Activated CD8-positive, alpha-beta memory T cell treated with anti-CD3 and anti-CD28 coated beads for 36 hours (primary cell): ENCODE measurements around the gene POFUT2. TPM values are rescaled to one million over a fixed set of nuclear protein-coding genes. Genes with fewer than 3 reads are reported as not detected.

Experiments
- CTCF ChIA-PET: fragments of 350-600 bp; sonication (Branson Sonifier 250); formaldehyde crosslinking; loops from one replicate; lab custom pipeline; 2021; ENCODE audit warnings: antibody characterized with exemption; lab: Charles Lee
- POLR2A ChIA-PET: fragments of 350-600 bp; sonication (Branson Sonifier 250); formaldehyde crosslinking; loops from one replicate; lab custom pipeline; 2021; ENCODE audit warnings: antibody characterized with exemption; lab: Charles Lee
- total RNA-seq, 2 experiments: library from RNA; stranded (reverse); gene quantifications; one replicate each; pipeline ENCODE4 v1.2.3, GENCODE V29; 2021

Gene POFUT2
- total RNA-seq, 2 experiments from 2014 or later = 13.2 to 13.4 TPM

DNA sequence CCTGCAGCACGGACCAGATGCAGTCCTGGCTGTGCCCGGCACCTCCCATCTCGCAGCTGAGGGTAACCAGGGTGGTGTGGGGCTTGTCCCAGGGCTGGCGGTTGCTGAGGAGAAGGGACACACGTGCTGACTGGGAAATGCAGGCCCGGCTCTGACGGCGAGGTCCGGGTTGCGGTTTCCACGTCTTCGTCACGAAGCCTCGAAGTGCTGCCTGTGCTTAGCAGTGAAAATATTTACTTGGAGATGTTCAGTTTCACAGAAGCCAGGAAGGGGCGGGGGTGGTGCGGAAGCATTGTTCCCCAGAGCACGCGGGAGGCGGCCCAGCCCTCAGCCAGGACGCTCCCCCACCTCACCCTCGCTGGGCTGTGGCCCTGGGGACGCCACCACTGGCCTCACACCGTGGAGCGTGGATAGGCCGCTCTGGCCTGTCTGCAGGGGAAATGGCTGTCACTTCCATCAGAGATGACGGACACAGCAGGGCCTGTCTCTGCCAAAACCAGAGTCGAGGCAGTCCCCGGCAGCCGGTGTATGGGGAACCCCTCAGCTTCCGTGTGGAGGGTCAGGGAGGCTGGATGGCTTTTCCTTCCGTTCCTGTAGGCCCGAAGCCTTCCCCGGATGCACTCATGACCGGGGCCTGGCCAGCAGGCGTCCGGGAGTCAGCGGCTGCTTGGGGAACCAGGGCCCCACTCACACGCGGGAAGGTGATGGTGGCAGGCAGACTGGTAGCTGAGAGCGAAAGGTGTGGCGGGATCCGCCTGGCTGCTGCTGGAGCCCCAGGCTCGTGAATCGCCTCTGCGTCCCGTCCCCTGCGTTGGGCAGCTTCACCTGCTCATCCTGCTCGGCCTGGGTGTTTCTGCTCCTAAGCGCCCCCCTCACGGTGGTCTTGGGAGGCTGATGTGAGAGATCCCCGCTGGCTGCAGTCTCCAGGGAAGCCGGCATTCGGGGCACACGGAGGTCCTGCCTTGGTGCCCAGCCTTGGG is 14.7 kb upstream of the POFUT2 start:
- POLR2A ChIA-PET = no interaction called here
- CTCF ChIA-PET = no interaction called here

GRCh38 chr21:45301521-45302081 is 13.9 kb upstream of the POFUT2 start:
- CTCF ChIA-PET = no interaction called here
- POLR2A ChIA-PET = no interaction called here

- CTCF ChIA-PET = no interaction called here
- POLR2A ChIA-PET = no interaction called here
Observed at GRCh38 chr21:45300786-45301520, 13.3 kb upstream of the POFUT2 start.

DNA sequence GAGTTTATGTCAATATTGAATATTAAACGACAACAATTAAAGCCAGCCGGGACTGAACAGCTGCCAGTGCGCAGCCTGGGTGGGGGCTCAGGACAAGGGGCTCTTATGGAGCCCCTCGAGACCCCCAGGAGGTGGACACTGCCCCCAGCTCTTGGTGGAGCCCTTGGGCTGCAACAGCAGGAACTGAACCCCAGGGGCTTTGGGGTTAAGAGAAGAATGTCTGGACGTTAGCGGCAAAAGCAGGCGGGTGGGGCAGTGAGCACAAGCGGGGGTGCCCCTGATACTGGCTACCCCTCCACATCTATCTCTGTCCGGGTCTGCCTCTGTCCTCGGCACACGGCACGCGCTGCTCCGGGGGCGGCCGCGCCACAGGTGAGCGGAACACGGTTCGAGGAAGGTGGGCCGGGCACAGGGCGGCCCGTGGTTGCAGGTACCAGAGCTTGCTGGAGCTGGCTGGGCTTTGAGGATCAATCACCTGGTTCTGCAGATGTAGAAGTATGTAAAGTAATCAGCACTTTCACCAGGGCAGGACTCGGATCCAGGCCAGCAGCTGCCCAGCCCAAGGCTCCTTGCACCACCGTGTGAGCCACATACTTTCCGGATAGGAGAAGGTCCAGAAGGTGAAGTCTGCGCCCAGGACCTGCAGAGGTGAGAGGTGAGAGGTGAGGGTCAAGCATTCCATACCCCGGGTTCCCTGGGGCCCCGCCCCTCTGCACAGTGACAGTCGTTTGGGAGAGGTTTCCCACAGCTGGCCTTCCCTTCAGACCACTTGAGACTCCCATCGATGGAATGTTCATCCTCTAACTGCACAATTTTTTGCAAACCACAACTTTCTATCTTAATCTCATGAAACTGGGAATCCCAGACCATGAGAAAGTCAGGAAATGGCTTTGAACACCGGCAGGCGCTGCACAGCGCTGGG is 12.4 kb upstream of the POFUT2 start:
- POLR2A ChIA-PET = no interaction called here
- CTCF ChIA-PET = interaction anchor here (2.0 kb wide), 1 partner anchor 9 kb away, joined by 5 read pairs; no protein-coding TSS in a partner anchor

DNA sequence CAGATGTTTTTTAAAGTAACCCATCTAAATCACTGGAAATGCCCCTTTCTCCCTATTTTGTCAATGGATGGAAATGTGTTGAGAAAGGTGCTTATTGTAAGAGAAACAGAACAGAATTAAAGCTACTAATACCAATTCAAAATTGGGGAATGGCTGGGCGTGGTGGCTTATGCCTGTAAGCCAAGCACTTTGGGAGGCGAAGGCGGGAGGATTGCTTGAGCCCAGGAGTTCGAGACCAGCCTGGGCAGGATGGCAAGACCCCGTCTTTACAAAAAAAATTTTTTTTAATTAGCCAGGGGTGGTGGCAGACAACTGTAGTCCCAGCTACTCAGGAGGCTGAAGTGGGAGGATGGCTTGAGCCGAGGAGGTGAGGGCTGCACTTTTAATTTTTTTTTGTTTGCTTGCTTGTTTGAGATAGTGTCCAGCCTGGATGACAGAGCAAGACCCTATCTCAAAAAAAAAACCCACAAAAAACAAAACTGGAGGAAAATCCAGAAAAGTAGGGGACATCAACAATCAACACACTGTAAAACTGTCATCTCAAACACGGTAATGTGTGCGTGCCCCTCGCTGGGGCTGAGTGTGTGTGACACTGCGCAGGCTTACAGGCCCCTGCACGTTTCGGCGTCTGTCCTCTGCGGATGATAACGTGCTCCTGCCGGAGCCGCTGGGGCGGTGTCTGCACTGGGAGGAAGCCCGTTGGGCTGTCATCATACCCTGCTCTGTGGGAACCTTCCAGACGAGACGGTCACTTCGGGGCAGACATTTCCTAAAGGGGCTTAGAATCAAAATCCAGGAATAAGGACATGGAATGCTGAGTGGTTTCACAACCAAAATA is 11.6 kb upstream of the POFUT2 start:
- CTCF ChIA-PET = interaction anchor here (2.0 kb wide), 1 partner anchor 10 kb away, joined by 5 read pairs; no protein-coding TSS in a partner anchor
- POLR2A ChIA-PET = no interaction called here

- CTCF ChIA-PET = interaction anchor here (2.0 kb wide), 1 partner anchor 11 kb away, joined by 5 read pairs; no protein-coding TSS in a partner anchor
Observed at GRCh38 chr21:45297869-45298268, 10.2 kb upstream of the POFUT2 start.

GRCh38 chr21:45297329-45297728 is 9.6 kb upstream of the POFUT2 start:
- ChIA-PET CTCF (no interaction called here), POLR2A (no interaction called here)

More at GRCh38 chr21:45297869-45298268, 10.2 kb upstream of the POFUT2 start:
- POLR2A ChIA-PET = no interaction called here

DNA sequence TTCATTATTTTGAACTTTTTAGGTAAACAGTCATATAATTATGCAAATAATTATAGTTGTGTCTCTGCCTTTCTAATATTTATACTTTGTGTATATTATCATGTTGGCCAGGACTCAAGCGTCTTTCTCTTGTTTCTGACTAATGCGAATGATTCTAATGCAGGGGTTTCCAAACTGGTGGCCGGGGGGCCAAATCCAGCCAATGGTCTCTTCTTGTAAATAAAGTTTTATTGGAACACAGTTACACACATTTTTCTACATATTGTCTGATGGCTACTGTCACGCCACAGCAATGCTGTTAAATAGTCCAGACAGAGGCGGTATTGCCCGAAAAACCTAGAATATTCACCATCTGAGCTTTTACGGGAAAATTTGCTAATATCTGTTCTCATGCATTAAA is 8.9 kb upstream of the POFUT2 start:
- ChIA-PET CTCF (no interaction called here), POLR2A (no interaction called here)

DNA sequence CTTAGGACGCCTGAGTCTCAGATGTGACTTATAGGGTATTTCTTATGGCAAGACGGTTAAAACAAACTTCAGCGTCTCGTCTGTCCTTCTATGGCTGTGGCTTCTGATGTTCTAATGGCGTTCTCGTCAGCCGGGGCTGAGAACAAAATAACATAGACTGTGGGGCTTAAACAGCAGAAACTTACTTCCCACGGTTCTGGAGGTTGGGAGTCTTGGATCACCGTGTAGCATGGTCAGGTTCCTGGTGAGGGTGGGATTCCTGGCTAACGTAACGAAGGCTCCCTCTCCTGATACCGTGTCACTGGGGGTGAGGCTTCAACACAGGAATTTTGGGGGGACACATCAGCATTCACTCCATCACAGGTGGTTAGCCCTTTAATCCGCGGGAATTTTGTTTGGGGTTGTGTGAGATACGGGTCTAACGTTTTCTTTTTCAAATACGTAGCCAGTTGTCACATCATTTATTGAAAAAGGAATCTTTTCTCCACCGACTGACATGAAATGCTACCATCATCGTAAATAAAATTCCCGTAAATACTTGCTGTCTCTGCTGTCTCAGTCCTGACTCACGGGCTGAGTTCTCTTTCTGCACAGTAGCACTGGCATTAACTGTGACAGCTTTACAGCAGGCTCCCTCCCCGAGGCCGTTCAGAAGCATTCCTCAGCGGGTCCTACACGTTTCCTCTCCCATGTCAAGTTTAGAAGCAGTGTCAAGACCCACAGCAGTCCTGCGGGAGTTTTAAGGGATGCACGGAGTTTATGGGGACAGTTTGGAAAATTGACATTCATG is 8.1 kb upstream of the POFUT2 start:
- CTCF ChIA-PET = no interaction called here
- POLR2A ChIA-PET = no interaction called here

DNA sequence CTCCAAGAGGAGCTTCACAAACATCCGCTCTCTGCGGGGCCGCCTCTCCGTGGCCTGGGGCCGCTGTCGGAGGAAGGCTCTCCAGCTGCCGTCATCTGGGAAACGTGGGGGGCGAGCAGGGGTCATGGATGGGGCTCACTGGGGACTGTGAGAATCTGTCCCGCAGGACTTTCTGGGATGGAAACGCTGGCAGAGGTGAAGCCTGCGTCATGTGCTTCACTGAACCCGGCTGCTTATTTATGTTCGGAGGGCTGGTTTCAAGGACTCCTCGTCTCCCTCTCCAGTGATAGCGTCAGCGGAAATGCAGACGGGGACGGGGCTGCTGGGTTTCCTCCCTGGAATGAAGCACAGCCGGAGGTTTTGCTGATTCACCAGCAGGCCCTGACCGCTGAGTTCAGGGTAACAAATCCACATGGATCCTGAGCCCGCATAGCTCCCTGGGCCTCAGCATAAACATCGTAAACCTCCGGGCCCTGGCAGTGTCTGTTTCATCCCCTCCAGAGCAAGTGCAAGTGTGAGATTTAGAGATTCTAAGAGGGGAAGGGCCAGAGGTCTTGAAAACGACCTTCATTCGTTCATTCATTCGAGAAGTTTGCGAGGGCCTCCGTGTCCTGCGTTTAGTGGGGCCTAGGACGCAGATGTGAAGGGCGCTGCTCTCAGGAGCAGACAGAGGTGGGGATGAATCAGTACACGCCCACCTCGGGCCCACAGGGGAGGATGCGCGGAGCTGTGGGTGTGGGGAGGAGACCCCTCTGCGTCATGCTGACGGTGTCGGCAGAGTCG is 7.0 kb upstream of the POFUT2 start:
- ChIA-PET CTCF (no interaction called here), POLR2A (no interaction called here)

- CTCF ChIA-PET = interaction anchor here (1.6 to 2.5 kb wide), 3 partner anchors 146 to 156 kb away, joined by 7 to 20 read pairs (median 7); no protein-coding TSS in a partner anchor
- POLR2A ChIA-PET = no interaction called here
Observed at GRCh38 chr21:45293726-45294401, 6.2 kb upstream of the POFUT2 start.

DNA sequence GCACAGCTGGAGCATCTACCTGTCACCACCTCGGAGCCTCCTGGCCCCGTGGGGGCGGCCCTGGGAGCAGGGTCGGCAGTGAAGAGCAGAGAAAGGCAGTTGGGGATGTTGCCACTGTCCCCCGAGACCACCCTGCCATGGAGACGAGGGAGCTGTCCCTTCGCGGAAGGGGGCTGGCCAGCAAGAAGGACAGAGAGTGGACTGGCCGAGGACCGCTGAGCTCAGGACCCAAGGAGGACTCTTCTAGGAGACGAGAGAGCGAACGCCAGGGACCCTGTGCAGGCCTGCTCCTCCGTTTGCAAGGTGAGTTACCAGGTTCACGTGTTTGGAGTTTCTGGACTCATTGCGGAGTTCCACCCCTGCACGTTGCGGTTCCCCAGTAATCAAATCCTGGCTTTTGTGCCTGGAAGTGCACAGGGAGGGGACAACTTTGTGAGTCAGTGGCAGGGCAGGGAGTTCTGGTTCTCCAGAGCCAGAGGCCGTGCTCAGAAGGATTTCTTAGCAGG is 5.6 kb upstream of the POFUT2 start:
- ChIA-PET POLR2A (no interaction called here), CTCF (interaction anchor here (1.0 to 2.5 kb wide), 9 partner anchors 10 to 156 kb away, joined by 3 to 20 read pairs (median 4); no protein-coding TSS in a partner anchor)

GRCh38 chr21:45292399-45293219 is 4.9 kb upstream of the POFUT2 start:
- ChIA-PET POLR2A (no interaction called here), CTCF (interaction anchor here (1.0 to 2.5 kb wide), 10 partner anchors 9 to 155 kb away, joined by 3 to 20 read pairs (median 4); no protein-coding TSS in a partner anchor)

- ChIA-PET CTCF (interaction anchor here (1.0 to 2.5 kb wide), 8 partner anchors 8 to 154 kb away, joined by 3 to 20 read pairs (median 4); no protein-coding TSS in a partner anchor), POLR2A (no interaction called here)
Observed at GRCh38 chr21:45291613-45292398, 4.1 kb upstream of the POFUT2 start.
